Measurements from ENCODE around the gene REL. TPM values are rescaled to one million over a fixed set of nuclear protein-coding genes. Genes with fewer than 3 reads are reported as not detected.
"Not testable (repeated sequence)": the region's sequence is repeated elsewhere in the genome, so short reads cannot be mapped to it uniquely, and the experiment has no call there.

The REL gene
- total and polyA plus RNA-seq, 4 experiments from 2014 or later: 3.8 to 28.0 (median 19.4) TPM

- H3K4me3 ChIP-seq (ENCODE audit: low read length in 2 of 2); intact Hi-C loops (cut with micrococcal nuclease); H3K9me3 ChIP-seq (ENCODE audit: control insufficient read depth in 1 of 2, low read length in 2 of 2); H3K27ac ChIP-seq (ENCODE audit: low read depth, low read length); H3K36me3 ChIP-seq (ENCODE audit: insufficient read depth, low read length); H3K9me3 Mint-ChIP-seq; H3K27me3 ChIP-seq (ENCODE audit: insufficient read depth, low read length); H3K4me1 ChIP-seq (ENCODE audit: insufficient read depth, low read length); CTCF ChIA-PET (ENCODE audit: partially characterized antibody); H3K27me3 Mint-ChIP-seq; POLR2A ChIA-PET (ENCODE audit: partially characterized antibody); DNase-seq; H3K4me1 Mint-ChIP-seq; H3K4me3 Mint-ChIP-seq: not testable (repeated sequence)
- Mint-ChIP-seq H3K27ac (peak overlapping the region in 1 of 7 donors; percentile 73), H3K36me3 (peaks cover 23 to 39% of the 10 kb centered on the region in 2 donors)
Measured at GRCh38 chr2:60932061-60932460, 50.7 kb downstream of the REL start.

- no peak overlapping the region for H3K4me3 ChIP-seq (ENCODE audit: low read length in 2 of 2)
- H3K4me1 ChIP-seq (ENCODE audit: insufficient read depth, low read length): no peaks in the 10 kb centered on the region
- peaks cover 6% of the 10 kb centered on the region for H3K36me3 ChIP-seq (ENCODE audit: insufficient read depth, low read length)
- POLR2A ChIA-PET (ENCODE audit: partially characterized antibody): no interaction called here
- CTCF ChIA-PET (ENCODE audit: partially characterized antibody): no interaction called here
- peaks cover 15 to 39% of the 10 kb centered on the region in 2 donors for H3K36me3 Mint-ChIP-seq
- peak overlapping the region in 4 of 7 donors; percentile 1 to 33 (median 10) for H3K27ac Mint-ChIP-seq
- H3K27me3 ChIP-seq (ENCODE audit: insufficient read depth, low read length): no peaks in the 10 kb centered on the region
- no peaks in the 10 kb centered on the region for H3K9me3 ChIP-seq (ENCODE audit: control insufficient read depth in 1 of 2, low read length in 2 of 2)
- no peaks in the 10 kb centered on the region for H3K27me3 Mint-ChIP-seq
- intact Hi-C loops (cut with micrococcal nuclease): no loop called here
- H3K4me3 Mint-ChIP-seq: no peak overlapping the region
- DNase-seq: no peak
- no peak overlapping the region for H3K27ac ChIP-seq (ENCODE audit: low read depth, low read length)
- H3K9me3 Mint-ChIP-seq: no peaks in the 10 kb centered on the region
- peaks cover 0 to 10% (median 4%) of the 10 kb centered on the region in 4 donors for H3K4me1 Mint-ChIP-seq
Measured at GRCh38 chr2:60932954-60933353, 51.6 kb downstream of the REL start.

- Mint-ChIP-seq H3K4me3 (no peak overlapping the region), H3K27me3 (no peaks in the 10 kb centered on the region), H3K36me3 (peaks cover 16 to 52% of the 10 kb centered on the region in 2 donors), H3K4me1 (peaks cover 4 to 12% (median 7%) of the 10 kb centered on the region in 4 donors), H3K9me3 (no peaks in the 10 kb centered on the region), H3K27ac (peak overlapping the region in 3 of 7 donors; percentile 33 to 71 (median 43))
- intact Hi-C loops (cut with micrococcal nuclease): no loop called here
- POLR2A ChIA-PET (ENCODE audit: partially characterized antibody): no interaction called here
- CTCF ChIA-PET (ENCODE audit: partially characterized antibody): interaction anchor here (2.1 kb wide), 1 partner anchor 65 kb away, joined by 4 read pairs; no protein-coding TSS in a partner anchor
- Histone ChIP-seq H3K27ac (ENCODE audit: low read depth, low read length) (no peak overlapping the region), H3K27me3 (ENCODE audit: insufficient read depth, low read length) (no peaks in the 10 kb centered on the region), H3K4me1 (ENCODE audit: insufficient read depth, low read length) (no peaks in the 10 kb centered on the region), H3K9me3 (ENCODE audit: control insufficient read depth in 1 of 2, low read length in 2 of 2) (no peaks in the 10 kb centered on the region), H3K36me3 (ENCODE audit: insufficient read depth, low read length) (peaks cover 6% of the 10 kb centered on the region), H3K4me3 (ENCODE audit: low read length in 2 of 2) (no peak overlapping the region)
- no peak for DNase-seq
Measured at GRCh38 chr2:60934165-60934722, 52.9 kb downstream of the REL start.

- no peaks in the 10 kb centered on the region for H3K9me3 ChIP-seq (ENCODE audit: control insufficient read depth in 1 of 2, low read length in 2 of 2)
- Mint-ChIP-seq H3K36me3 (peaks cover 13 to 54% of the 10 kb centered on the region in 2 donors), H3K27me3 (no peaks in the 10 kb centered on the region), H3K27ac (no peak overlapping the region), H3K4me1 (peaks cover 8 to 14% (median 9%) of the 10 kb centered on the region in 4 donors), H3K4me3 (no peak overlapping the region), H3K9me3 (no peaks in the 10 kb centered on the region)
- no peaks in the 10 kb centered on the region for H3K4me1 ChIP-seq (ENCODE audit: insufficient read depth, low read length)
- H3K27me3 ChIP-seq (ENCODE audit: insufficient read depth, low read length): no peaks in the 10 kb centered on the region
- intact Hi-C loops (cut with micrococcal nuclease): no loop called here
- H3K36me3 ChIP-seq (ENCODE audit: insufficient read depth, low read length): peaks cover 6% of the 10 kb centered on the region
- no peak for DNase-seq
- CTCF ChIA-PET (ENCODE audit: partially characterized antibody): no interaction called here
- POLR2A ChIA-PET (ENCODE audit: partially characterized antibody): interaction anchor here (1.0 kb wide), 1 partner anchor 10 kb away, joined by 3 read pairs; no protein-coding TSS in a partner anchor
- H3K27ac ChIP-seq (ENCODE audit: low read depth, low read length): no peak overlapping the region
- no peak overlapping the region for H3K4me3 ChIP-seq (ENCODE audit: low read length in 2 of 2)
Measured at GRCh38 chr2:60936757-60937156, 55.4 kb downstream of the REL start.

GRCh38 chr2:60938301-60938700, 56.9 kb downstream of the REL start:
- no peak for DNase-seq
- ChIA-PET CTCF (ENCODE audit: partially characterized antibody) (no interaction called here), POLR2A (ENCODE audit: partially characterized antibody) (interaction anchor here (1.1 kb wide), 1 partner anchor 27 kb away, joined by 3 read pairs; no protein-coding TSS in a partner anchor)
- Mint-ChIP-seq H3K4me1 (peaks cover 7 to 14% (median 8%) of the 10 kb centered on the region in 4 donors), H3K9me3 (no peaks in the 10 kb centered on the region), H3K4me3 (peak overlapping the region in 1 of 8 donors; percentile 18), H3K27ac (peak overlapping the region in 2 of 7 donors; percentile 31 to 67), H3K27me3 (no peaks in the 10 kb centered on the region), H3K36me3 (peaks cover 8 to 50% of the 10 kb centered on the region in 2 donors)
- intact Hi-C loops (cut with micrococcal nuclease): no loop called here
- Histone ChIP-seq H3K4me3 (ENCODE audit: low read length in 2 of 2) (no peak overlapping the region), H3K9me3 (ENCODE audit: control insufficient read depth in 1 of 2, low read length in 2 of 2) (no peaks in the 10 kb centered on the region), H3K36me3 (ENCODE audit: insufficient read depth, low read length) (peaks cover 6% of the 10 kb centered on the region), H3K27me3 (ENCODE audit: insufficient read depth, low read length) (no peaks in the 10 kb centered on the region), H3K27ac (ENCODE audit: low read depth, low read length) (no peak overlapping the region), H3K4me1 (ENCODE audit: insufficient read depth, low read length) (no peaks in the 10 kb centered on the region)

- H3K27me3 ChIP-seq (ENCODE audit: insufficient read depth, low read length): no peaks in the 10 kb centered on the region
- no peak for DNase-seq
- peaks cover 6% of the 10 kb centered on the region for H3K36me3 ChIP-seq (ENCODE audit: insufficient read depth, low read length)
- intact Hi-C loops (cut with micrococcal nuclease): no loop called here
- POLR2A ChIA-PET (ENCODE audit: partially characterized antibody): interaction anchor here (1.1 kb wide), 1 partner anchor 26 kb away, joined by 3 read pairs; no protein-coding TSS in a partner anchor
- Mint-ChIP-seq H3K4me3 (no peak overlapping the region), H3K9me3 (no peaks in the 10 kb centered on the region), H3K4me1 (peaks cover 7 to 10% (median 8%) of the 10 kb centered on the region in 4 donors), H3K27me3 (no peaks in the 10 kb centered on the region), H3K36me3 (peaks cover 6 to 43% of the 10 kb centered on the region in 2 donors), H3K27ac (no peak overlapping the region)
- no peaks in the 10 kb centered on the region for H3K4me1 ChIP-seq (ENCODE audit: insufficient read depth, low read length)
- H3K9me3 ChIP-seq (ENCODE audit: control insufficient read depth in 1 of 2, low read length in 2 of 2): no peaks in the 10 kb centered on the region
- CTCF ChIA-PET (ENCODE audit: partially characterized antibody): no interaction called here
- H3K27ac ChIP-seq (ENCODE audit: low read depth, low read length): no peak overlapping the region
- H3K4me3 ChIP-seq (ENCODE audit: low read length in 2 of 2): no peak overlapping the region
Measured at GRCh38 chr2:60939622-60940021, 58.2 kb downstream of the REL start.

- Mint-ChIP-seq H3K9me3 (no peaks in the 10 kb centered on the region), H3K27ac (no peak overlapping the region), H3K4me3 (no peak overlapping the region), H3K27me3 (no peaks in the 10 kb centered on the region), H3K36me3 (peaks cover 4 to 15% of the 10 kb centered on the region in 2 donors), H3K4me1 (peaks cover 4 to 17% (median 11%) of the 10 kb centered on the region in 4 donors)
- Histone ChIP-seq H3K27ac (ENCODE audit: low read depth, low read length) (no peak overlapping the region), H3K27me3 (ENCODE audit: insufficient read depth, low read length) (no peaks in the 10 kb centered on the region), H3K36me3 (ENCODE audit: insufficient read depth, low read length) (no peaks in the 10 kb centered on the region), H3K4me3 (ENCODE audit: low read length in 2 of 2) (no peak overlapping the region), H3K4me1 (ENCODE audit: insufficient read depth, low read length) (peaks cover 12% of the 10 kb centered on the region), H3K9me3 (ENCODE audit: control insufficient read depth in 1 of 2, low read length in 2 of 2) (no peaks in the 10 kb centered on the region)
- intact Hi-C loops (cut with micrococcal nuclease): no loop called here
- ChIA-PET CTCF (ENCODE audit: partially characterized antibody) (interaction anchor here (0.8 to 0.9 kb wide), 2 partner anchors 37 to 54 kb away, joined by 3 read pairs; no protein-coding TSS in a partner anchor), POLR2A (ENCODE audit: partially characterized antibody) (interaction anchor here (0.6 kb wide), 1 partner anchor 1583 kb away, joined by 3 read pairs; no protein-coding TSS in a partner anchor)
- DNase-seq: no peak
Measured at GRCh38 chr2:60945341-60945740, 64.0 kb downstream of the REL start.

Data from CD4-positive, alpha-beta memory T cell (primary cell).